ENCODE data around the gene TRPM6.

GRCh38 chr9:74875656-74876055 lies 12.1 kb downstream of the TRPM6 start:
- TF ChIP-seq CTCF (conservative IDR thresholded peaks at IDR 0.05), result no peak
- TF ChIP-seq ZFX (IDR thresholded peaks at IDR 0.05), result no peak
